ENCODE data around the gene MT1B.

Gene MT1B

GRCh38 chr16:56679078-56679730, 27.5 kb downstream of the MT1B start:
- no peak for DNase-seq
- in situ Hi-C loops (cut with MboI; ENCODE audit: low pct_unique_long_range_greater_than_20kb, low sequenced_read_pairs): no loop called here

- DNase-seq: no peak
- in situ Hi-C loops (cut with MboI; ENCODE audit: low pct_unique_long_range_greater_than_20kb, low sequenced_read_pairs): no loop called here
Measured at GRCh38 chr16:56679818-56680217, 28.1 kb downstream of the MT1B start.

- peak; percentile 97 for DNase-seq
- in situ Hi-C loops (cut with MboI; ENCODE audit: low pct_unique_long_range_greater_than_20kb, low sequenced_read_pairs): no loop called here
Measured at GRCh38 chr16:56681939-56682702, 30.4 kb downstream of the MT1B start, which contains the start of gene MT1X. MT1X (plus strand) TSS chr16:56682470; CDS start chr16:56682541, 71 bp downstream.

- peak; percentile 30 for DNase-seq
- in situ Hi-C loops (cut with MboI; ENCODE audit: low pct_unique_long_range_greater_than_20kb, low sequenced_read_pairs): no loop called here
Measured at GRCh38 chr16:56682703-56683397, 31.2 kb downstream of the MT1B start.

GRCh38 chr16:56683424-56684172, 31.9 kb downstream of the MT1B start:
- DNase-seq: no peak
- in situ Hi-C loops (cut with MboI; ENCODE audit: low pct_unique_long_range_greater_than_20kb, low sequenced_read_pairs): no loop called here

- in situ Hi-C loops (cut with MboI; ENCODE audit: low pct_unique_long_range_greater_than_20kb, low sequenced_read_pairs): no loop called here
- no peak for DNase-seq
Measured at GRCh38 chr16:56684256-56684925, 32.7 kb downstream of the MT1B start.

- in situ Hi-C loops (cut with MboI; ENCODE audit: low pct_unique_long_range_greater_than_20kb, low sequenced_read_pairs): no loop called here
- no peak for DNase-seq
Measured at GRCh38 chr16:56684926-56685590, 33.4 kb downstream of the MT1B start.

GRCh38 chr16:56686758-56687157, 35.1 kb downstream of the MT1B start:
- no peak for DNase-seq
- in situ Hi-C loops (cut with MboI; ENCODE audit: low pct_unique_long_range_greater_than_20kb, low sequenced_read_pairs): no loop called here

GRCh38 chr16:56688762-56689161, 37.1 kb downstream of the MT1B start:
- in situ Hi-C loops (cut with MboI; ENCODE audit: low pct_unique_long_range_greater_than_20kb, low sequenced_read_pairs): no loop called here
- no peak for DNase-seq

GRCh38 chr16:56689171-56689570, 37.5 kb downstream of the MT1B start:
- in situ Hi-C loops (cut with MboI; ENCODE audit: low pct_unique_long_range_greater_than_20kb, low sequenced_read_pairs): no loop called here
- DNase-seq: no peak

- in situ Hi-C loops (cut with MboI; ENCODE audit: low pct_unique_long_range_greater_than_20kb, low sequenced_read_pairs): no loop called here
- no peak for DNase-seq
Measured at GRCh38 chr16:56690420-56691122, 38.9 kb downstream of the MT1B start.

- in situ Hi-C loops (cut with MboI; ENCODE audit: low pct_unique_long_range_greater_than_20kb, low sequenced_read_pairs): no loop called here
- no peak for DNase-seq
Measured at GRCh38 chr16:56691885-56692284, 40.2 kb downstream of the MT1B start.

GRCh38 chr16:56695246-56695645, 43.6 kb downstream of the MT1B start:
- in situ Hi-C loops (cut with MboI; ENCODE audit: low pct_unique_long_range_greater_than_20kb, low sequenced_read_pairs): no loop called here
- no peak for DNase-seq

GRCh38 chr16:56697456-56698155, 45.9 kb downstream of the MT1B start:
- no peak for DNase-seq
- in situ Hi-C loops (cut with MboI; ENCODE audit: low pct_unique_long_range_greater_than_20kb, low sequenced_read_pairs): no loop called here

GRCh38 chr16:56700195-56700594, 48.5 kb downstream of the MT1B start:
- DNase-seq: no peak
- in situ Hi-C loops (cut with MboI; ENCODE audit: low pct_unique_long_range_greater_than_20kb, low sequenced_read_pairs): no loop called here

- in situ Hi-C loops (cut with MboI; ENCODE audit: low pct_unique_long_range_greater_than_20kb, low sequenced_read_pairs): no loop called here
Measured at GRCh38 chr16:56700631-56701030, 48.9 kb downstream of the MT1B start.

GRCh38 chr16:56701534-56701933, 49.8 kb downstream of the MT1B start:
- DNase-seq: no peak
- in situ Hi-C loops (cut with MboI; ENCODE audit: low pct_unique_long_range_greater_than_20kb, low sequenced_read_pairs): no loop called here

More at GRCh38 chr16:56700631-56701030, 48.9 kb downstream of the MT1B start:
- DNase-seq: no peak

All from KBM-7 (cell line).